HG02763 (cell line): Measurements from ENCODE around the gene ELF2.
"Not testable (repeated sequence)": the region's sequence is repeated elsewhere in the genome, so short reads cannot be mapped to it uniquely, and the experiment has no call there.

Experiments used
- ATAC-seq: cut with Tn5 transposase; IDR thresholded peaks from one replicate; pipeline ENCODE4 v1.9.1; 2021; ENCODE audit warnings: mild to moderate bottlenecking, moderate library complexity; ENCODE audit not compliant: unreplicated experiment

ELF2 gene

DNA sequence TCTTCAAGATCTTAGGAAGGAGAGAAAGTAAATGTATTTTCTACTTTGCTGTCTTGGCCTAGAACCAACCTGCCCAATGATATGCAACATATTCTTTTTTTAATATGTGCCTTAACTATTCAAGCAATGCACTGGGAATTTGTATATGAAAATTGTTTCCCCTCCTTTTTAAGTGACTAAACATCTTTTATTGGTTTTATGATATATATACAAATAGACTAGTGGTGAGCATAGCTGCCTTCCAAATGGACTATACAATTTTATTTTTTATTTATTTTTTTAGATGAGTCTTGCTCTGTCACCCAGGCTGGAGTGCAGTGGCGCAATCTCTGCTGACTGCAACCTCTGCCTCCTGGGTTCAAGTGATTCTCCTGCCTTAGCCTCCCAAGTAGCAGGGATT lies 151.2 kb downstream of the ELF2 start:
- no peak for ATAC-seq

DNA sequence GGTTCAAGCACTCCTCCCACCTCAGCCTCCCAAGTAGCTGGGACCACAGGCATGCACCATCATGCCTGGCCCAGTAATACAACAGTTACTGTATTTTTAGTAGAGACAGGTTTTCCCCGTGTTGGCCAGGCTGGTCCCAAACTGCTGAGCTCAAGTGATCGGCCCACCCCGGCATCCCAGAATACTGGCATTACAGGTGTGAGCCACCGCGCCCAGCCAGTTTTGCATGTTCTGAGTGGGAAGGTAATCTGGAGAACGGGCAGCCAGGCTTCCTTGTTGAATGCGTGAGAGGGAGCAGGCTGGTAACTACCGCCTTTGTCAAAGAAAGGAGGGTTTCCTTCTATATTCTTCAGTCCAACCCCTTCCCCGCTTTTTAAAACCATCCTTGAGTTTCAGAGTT lies 152.3 kb downstream of the ELF2 start:
- no peak for ATAC-seq

DNA sequence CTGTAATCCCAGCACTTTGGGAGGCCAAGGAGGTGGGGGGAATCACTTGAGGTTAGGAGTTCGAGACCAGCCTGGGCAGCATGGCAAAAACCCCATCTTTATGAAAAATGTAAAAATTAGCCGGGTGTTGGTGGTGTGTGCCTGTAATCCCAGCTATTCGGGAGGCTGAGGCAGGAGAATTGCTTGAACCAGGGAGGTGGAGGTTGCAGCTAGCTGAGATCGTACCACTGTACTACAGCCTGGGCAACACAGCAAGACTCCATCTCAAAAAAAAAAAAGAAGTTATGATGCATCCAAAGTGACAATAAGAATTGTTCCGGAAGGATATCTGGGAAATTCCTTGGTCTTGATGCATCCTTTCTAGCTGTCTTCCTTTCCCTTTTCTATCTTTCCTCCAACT lies 154.2 kb downstream of the ELF2 start:
- ATAC-seq, result no peak

DNA sequence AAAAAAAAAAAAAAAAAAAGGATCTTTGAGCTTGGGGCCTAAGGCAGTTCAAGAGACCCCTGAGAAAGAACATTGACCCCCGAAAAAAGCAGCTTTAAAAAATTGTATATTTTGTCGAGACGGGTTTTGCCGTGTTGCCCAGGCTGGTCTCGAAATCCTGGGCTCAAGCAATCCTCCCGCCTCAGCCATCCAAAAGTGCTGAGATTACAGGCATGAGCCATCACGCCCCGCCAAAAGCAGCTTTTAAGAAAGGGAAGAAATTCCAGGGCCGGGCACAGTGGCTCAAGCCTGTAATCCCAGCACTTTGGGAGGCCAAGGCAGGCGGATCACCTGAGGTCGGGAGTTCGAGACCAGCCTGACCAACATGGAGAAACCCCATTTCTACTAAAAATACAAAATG lies 155.9 kb downstream of the ELF2 start:
- not testable (repeated sequence) for ATAC-seq

DNA sequence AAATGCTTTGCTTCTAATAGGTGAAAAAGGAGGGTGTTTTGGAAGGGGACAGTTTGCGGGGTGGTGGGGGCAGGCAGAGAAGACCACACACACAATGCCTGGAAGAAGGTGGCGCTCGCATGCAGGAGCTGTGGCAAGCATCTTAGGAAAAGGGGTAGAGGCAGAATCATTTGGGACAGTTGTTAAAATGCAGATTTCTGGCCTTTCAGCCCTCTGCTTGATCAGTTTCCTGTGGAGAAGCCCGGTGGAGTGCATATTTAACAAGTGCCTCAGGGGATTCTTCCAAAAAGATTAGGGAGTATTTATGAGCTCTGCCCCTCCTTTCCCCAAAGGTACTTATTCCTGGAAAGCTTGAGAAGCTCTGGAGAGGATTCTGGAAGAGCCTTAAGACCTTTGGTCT lies 156.6 kb downstream of the ELF2 start:
- no peak for ATAC-seq

DNA sequence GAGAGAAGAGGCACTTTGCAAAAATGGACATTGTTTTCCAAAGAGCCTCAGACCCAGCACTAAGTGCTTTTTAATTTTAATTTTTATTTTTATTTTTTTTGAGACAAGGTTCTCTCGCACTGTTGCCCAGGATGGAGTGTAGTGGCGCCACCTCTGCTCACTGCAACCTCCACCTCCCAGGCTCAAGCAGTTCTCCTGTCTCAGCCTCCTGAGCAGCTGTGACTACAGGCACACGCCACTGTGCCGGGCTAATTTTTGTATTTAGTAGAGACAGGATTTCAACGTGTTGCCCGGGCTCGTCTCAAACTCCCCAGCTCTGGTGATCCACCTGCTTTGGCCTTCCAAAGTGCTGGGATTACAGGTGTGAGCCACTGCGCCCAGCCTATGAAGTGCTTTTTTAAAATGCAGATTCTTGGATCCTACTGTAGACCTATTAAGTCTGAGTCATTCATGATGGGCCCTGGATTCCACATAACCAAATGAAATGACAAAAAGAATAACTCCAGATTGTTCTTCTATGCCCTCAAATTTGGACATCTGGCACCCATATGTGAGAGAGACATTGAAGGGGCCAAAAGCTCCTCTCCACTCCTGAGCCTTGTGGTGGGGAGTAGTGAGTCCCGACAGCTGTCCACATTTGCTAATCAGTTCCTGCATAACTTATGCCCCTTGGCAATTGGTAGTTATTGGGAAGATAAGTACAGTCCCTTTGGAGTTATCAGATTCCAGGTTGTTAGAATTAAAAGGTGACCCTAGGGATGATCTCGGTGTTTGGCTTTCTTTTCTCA lies 157.9 kb downstream of the ELF2 start:
- ATAC-seq, result no peak

DNA sequence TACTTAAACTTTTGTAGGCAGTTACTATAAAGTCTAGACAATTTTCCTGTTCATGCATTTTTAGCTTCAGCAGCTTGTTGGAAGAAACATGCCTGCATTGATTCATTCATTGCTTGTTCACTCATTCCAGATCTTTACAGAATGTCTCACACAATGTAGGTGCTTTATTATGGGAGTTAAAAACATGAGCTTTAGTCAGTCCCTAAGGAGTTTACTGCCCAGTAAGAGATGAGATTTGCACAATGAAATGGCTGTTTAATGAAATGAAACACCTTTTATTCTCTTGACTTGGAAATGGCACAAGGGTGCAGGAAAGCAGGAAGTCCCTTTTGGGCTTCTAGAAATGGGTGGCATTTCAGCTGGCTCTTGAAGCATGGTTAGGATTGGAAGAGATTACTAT lies 158.5 kb downstream of the ELF2 start:
- no peak for ATAC-seq

DNA sequence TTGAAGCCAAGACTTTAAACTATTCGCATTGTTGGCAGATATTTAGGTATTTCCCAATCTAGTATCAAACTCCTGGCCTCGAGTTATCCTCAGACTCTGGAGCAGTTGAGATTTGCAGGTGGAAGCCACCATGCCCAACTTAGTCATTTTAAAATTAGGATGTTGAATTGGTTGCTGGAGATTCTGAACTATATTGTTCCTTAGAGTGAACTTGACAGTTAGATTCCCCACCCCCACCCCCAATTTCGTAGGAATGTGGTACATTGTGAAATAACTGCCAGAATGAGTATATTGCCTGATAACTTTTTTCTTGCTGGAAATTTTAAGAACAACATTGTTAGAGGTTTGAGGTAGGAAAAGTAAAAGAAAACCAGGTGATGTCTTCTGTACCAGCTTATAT lies 159.2 kb downstream of the ELF2 start:
- ATAC-seq, result no peak

DNA sequence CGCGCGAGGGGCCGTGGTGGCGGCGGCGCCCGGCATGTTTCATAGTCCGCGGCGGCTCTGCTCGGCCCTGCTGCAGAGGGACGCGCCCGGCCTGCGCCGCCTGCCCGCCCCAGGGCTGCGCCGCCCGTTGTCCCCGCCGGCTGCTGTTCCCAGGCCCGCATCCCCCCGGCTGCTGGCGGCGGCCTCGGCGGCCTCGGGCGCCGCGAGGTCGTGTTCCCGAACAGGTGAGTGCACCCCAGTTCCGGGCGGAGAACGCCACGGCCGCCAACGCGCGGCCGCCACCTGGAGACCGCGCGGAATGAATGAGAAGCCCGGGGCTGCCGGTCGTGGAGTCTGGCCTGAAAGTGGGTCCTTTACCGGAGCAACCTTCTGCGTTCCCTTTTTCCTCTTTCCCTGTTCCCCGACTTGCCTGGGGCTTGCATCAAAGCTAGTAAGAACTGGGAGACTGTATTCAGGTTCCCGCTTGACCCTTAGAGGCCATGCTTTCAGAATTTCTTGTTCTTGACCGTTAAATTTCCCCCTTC lies 161.0 kb downstream of the ELF2 start:
- peak; percentile 38 for ATAC-seq

DNA sequence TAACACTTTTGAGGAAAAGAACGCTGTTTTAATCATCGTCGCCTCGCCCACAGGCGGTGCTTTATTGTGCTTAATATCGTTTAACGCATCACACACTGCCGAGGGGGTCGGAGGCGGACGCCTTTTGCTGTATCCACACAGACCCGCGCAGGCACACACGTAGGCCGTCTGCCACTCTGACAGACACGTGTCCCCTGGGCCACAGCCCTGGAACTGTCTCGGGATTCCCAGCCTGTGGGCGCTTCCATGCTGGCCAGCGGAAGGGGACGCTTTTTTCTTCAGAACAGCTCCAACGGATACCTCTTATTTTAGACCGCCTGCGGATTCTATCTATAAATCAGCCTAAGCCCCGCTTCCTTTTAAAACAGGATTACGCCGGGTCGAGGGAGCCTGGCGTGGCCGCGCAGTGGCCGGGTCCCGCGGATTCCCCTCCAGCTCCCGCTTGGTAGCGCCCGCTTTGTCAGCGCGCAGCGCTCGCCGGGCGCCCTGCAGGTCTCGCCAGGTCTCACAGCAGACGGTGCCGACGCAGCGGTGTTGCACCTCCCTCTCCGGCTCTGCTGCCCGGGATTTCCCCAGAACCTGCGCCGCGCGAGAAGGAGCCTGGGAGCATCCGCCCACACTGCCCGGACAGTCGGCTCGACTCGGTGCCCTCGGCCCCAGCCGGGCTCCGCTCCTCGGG lies 161.6 kb downstream of the ELF2 start, which contains the start of gene NOCT:
TSS of gene NOCT (plus strand) at position 513 of the 679 bp plus-strand sequence. CDS start 201 bp downstream, outside the sequence.
- ATAC-seq, result peak; percentile 95

DNA sequence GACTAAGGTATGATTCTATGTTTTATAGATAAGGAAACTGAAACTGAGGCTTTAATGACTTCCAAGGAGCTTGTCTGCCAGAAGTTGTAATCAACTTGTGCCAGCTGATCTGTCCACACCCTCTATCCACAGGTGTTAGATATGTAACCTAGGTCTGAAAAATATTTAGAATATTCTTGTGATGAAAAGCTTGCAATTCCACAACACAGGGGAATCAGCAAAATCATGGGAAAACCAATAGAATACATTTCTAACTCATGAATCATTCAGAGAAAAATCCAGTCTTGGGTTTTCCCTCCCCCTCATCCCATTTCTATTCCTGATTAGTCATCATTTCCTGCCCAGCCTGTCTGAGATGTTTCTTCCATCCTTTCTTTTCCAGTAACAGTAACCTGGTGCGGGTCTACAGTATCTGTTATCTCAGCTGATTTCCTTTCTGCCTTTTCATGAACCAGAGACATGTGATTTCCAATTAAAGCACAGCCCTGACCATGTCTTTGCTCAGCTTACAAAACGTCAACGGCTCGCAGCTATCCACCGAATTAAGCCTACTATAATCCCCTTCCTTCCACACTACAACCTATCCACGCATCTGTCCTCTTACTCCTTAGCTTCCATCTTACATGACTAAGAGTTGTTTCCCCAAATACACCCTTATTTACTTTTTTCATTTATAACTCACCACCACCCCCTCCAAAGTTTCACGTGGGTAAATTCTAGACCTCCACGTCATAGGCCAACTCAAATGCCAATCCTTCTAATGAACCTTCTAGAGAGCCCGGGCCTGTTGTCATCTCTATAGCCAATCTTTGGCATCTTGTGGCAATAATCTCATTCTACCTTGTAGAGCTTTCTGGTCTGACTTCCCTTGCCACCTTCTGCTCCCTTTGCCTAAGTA lies 162.4 kb downstream of the ELF2 start:
- ATAC-seq, result no peak

DNA sequence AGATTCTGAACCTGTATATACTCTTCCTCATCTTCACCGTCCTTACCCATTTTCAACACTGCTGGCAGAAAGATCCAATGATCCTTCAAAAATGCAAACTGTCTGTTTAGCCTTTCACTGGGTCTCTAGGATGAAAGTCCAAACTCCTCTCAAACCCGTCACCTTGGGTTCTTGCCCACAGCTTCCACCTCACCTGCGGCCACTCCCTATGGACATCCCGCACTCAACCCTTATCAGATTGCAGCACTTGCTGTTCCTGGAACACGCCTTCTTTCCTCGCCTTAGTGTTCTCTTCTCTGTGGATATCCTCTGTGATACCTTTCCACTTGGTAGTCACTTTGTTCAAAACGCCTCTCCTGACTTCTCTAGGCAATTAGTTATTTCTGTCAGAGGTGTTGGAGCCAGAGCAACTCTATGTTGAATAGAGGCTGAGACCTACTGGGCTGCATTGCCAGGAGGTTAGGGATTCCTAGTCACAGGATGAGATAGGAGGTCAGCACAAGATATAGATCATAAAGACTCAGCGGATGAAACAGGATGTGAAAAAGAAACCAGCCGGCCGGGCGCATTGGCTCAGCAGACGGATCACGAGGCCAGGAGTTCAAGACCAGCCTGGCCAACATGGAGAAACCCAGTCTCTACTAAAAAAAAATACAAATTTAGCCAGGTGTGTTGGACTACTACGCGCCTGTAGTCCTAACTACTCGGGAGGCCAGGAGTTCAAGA lies 165.6 kb downstream of the ELF2 start:
- no peak for ATAC-seq

DNA sequence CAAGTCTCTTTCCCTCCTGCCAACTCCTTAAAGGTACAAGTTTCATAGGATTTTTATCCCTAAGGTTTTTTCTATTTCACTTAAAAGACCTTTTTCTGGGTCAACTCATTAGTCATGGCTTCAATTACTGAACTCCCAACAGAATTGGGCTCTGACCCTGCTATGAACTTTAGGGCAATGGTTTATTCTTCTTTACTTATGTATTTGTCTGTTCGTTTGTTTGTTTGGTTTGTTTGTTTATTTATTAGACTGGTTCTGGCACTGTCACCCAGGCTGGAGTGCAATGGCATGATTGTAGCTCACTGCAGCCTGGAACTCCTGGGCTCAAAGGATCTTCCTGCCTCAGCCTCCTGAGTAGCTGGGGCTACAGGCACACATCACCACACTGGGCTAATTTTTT lies 167.3 kb downstream of the ELF2 start:
- ATAC-seq, result no peak

DNA sequence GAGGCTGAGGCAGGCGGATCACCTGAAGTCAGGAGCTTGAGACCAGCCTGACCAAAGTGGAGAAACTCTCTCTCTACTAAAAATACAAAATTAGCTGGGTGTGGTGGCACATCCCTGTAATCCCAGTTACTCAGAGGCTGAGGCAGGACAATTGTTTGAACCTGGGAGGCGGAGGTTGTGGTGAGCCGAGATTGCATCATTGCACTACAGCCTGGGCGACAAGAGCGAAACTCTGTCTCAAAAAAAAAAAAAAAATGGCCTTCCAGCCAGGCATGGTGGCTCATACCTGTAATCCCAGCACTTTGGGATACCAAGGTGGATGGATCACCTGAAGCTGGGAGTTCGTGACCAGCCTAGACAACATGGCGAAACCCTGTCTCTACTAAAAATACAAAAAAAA lies 168.7 kb downstream of the ELF2 start:
- ATAC-seq, result not testable (repeated sequence)

DNA sequence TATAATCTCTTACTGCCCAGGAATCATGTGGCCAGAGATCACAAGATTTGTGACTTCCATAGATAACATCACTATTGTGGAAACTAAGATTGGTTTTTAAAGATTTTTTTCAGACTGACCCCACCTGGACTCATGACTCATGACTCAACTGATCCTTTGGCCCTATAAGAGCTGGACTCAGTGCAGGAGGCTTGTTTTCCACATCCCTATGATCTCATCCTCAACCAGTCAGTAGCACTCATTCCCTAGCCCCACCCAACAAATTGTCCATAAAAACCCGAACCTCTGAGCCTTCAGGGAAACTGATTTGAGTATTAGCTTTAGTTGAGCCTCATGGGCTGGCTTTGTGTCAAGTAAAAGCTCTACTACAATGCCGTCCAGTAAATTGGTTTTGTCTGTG lies 169.4 kb downstream of the ELF2 start:
- ATAC-seq, result no peak
